GM12865 (cell line): ENCODE results near the gene STRIP2.

Source experiments
- DNase-seq: peaks from one replicate; pipeline ENCODE4 v3.0.0; 2010; ENCODE audit warnings: low read depth
- H3K4me3 ChIP-seq: 2 replicates; pipeline ENCODE4 v1.5.1; 2011; ENCODE audit warnings: mild to moderate bottlenecking, low read depth, low read length, control low read depth
- CTCF ChIP-seq: IDR thresholded peaks from 2 replicates; pipeline ENCODE4 v1.5.1; 2011; ENCODE audit warnings: low read length, control low read depth, low read depth, inconsistent platforms; ENCODE audit not compliant: insufficient read depth; ENCODE audit errors: missing control alignments

The STRIP2 gene

DNA sequence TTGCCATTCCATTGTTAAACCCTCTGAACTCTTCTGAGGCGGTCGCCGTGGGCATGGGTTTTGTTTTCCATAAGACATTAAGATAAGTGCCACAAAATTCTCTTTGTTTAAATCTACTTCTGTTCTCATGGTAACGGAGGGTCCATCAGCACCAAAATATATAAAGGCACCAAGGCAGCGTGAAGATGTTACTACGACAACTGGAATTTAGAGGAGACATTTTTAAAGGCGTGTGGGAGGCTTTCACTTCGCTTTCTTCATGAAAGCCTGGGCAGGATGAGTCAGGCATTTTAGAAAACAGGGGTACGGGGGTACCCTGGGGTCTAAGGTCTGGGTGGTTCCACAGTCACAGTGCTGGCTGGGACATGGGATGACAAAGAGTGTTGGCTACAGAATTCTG lies 102.1 kb downstream of the STRIP2 start:
- no peak for DNase-seq
- H3K4me3 ChIP-seq = no peak overlapping the region
- TF ChIP-seq CTCF = no peak
